NOMO-1 treated with dmso at 0.1 percent for 144 hours (cell line): ENCODE data around the gene ADAMTS6.

Source experiments
- DNase-seq: peaks from one replicate; lab custom pipeline; 2025; ENCODE audit not compliant: unreplicated experiment; lab: John Stamatoyannopoulos, UW

The ADAMTS6 gene

DNA sequence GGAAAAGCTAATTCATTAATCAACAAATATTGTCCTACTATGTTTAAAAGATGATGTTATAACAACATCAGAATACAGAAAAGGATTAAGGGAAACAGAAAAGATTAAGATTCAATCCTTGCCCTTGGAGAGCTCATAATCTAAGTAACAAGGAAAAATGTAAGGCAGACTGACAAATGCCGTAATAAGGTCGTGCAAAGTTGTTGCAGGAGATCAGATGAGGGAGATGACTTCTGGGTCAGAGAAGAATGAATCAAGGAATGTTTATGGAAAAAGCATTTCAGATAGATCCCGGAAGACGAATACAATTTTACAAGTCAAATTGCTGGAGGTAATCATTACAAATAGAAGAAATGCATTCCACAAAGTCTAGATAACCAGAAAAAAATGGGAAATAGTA lies 6.4 kb downstream of the ADAMTS6 start:
- no peak for DNase-seq

- no peak for DNase-seq
Observed at GRCh38 chr5:65474130-65474711, 7.5 kb downstream of the ADAMTS6 start.

GRCh38 chr5:65468633-65469032 lies 13.1 kb downstream of the ADAMTS6 start:
- no peak for DNase-seq

- DNase-seq, result no peak
Observed at GRCh38 chr5:65462139-65462705, 19.5 kb downstream of the ADAMTS6 start.

- DNase-seq, result no peak
Observed at GRCh38 chr5:65461490-65461889, 20.2 kb downstream of the ADAMTS6 start.

DNA sequence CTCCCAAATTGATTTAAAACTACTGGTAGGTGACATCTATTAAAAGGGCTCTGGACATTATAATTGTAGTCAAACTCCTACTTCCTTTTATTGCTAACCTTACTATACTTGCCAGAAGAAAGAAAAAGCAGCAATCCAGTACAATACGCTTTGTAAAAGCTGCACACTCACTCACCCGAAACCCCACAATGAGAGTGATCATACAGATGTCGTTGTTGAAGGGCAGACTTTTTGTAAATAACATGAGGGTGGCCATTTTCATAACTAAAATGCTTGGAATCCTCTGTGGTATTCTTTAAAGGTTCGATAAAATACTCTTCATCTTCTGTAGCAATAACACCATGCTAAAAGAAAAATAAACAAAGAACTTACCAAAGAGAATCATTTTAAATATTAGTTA lies 21.7 kb downstream of the ADAMTS6 start:
- DNase-seq, result no peak

- no peak for DNase-seq
Observed at GRCh38 chr5:65455064-65455463, 26.7 kb downstream of the ADAMTS6 start.

GRCh38 chr5:65451436-65451835 lies 30.3 kb downstream of the ADAMTS6 start:
- no peak for DNase-seq

GRCh38 chr5:65446682-65447081 lies 35.0 kb downstream of the ADAMTS6 start:
- DNase-seq, result no peak

DNA sequence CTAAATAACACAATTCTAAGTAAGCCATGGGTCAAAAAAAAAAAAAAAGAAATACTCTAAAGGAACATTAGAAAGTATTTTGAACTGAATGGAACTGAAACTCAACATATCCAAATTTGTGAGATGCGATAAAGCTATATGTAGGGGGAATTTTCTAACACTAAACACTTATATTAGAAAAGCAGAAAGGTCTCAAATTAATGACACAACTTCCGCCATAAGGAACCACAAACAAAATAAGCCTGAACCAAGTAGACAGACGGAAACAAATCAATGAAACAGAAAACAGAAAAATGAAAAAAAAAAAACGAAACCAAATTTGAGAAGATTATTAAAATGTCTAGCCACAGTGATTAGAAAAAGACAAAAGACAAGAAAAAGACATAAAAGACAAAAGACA lies 39.9 kb downstream of the ADAMTS6 start:
- no peak for DNase-seq

GRCh38 chr5:65440456-65440855 lies 41.3 kb downstream of the ADAMTS6 start:
- DNase-seq, result no peak

DNA sequence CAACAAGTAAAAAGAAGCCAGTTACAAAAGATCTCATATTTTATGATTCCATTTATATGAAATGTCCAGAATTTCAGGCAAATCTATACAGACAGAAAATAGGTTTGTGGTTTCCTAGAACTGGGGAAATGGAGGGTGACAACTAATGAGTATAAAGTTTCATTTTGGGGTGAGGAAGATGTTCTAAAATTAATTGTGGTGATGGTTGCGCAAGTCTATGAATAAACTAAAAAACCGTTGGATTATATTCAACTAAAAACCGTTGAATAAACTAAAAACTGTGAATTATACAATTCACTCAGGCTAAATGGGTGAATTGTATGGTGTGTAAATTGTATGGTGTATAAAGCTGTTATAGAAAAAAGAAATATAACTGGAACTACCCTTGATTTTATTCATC lies 47.6 kb downstream of the ADAMTS6 start:
- DNase-seq, result no peak

DNA sequence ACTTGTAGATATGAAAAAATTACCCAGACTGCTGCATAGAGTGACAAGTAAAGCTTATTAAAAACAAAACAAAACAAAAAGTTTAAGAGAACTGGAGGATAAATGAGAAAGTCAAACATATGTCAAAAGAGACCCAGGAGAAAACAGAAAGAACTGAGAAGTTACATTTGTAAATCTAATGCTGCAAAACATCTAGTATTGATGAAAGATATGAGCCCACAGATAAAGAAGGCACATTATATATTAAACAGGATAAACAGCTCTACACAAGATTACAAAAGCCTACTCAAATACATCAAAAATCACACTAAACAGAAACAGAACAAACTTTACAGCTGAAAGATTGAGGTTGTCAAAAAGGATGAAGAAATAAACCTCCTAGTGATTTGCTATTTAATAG lies 55.1 kb downstream of the ADAMTS6 start:
- no peak for DNase-seq

GRCh38 chr5:65423623-65424022 lies 58.1 kb downstream of the ADAMTS6 start:
- no peak for DNase-seq

DNA sequence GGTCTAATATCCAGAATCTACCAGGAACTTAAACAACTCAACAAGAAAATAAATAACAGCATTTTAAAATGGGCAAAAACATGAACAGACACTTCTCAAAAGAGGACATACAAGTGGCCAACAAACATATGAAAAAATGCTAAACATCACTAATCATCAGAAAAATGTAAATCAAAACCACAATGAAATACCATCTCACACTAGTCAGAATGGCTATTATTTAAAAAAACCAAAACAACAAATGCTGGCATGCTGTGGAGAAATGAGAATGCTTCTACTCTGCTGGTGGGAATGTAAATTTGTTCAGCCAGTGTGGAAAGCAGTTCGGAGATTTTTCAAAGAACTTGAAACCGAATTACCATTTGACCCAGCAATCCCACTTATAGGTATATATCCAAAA lies 63.1 kb downstream of the ADAMTS6 start:
- no peak for DNase-seq

GRCh38 chr5:65413822-65414221 lies 67.9 kb downstream of the ADAMTS6 start:
- DNase-seq, result no peak

- no peak for DNase-seq
Observed at GRCh38 chr5:65412842-65413241, 68.9 kb downstream of the ADAMTS6 start.

GRCh38 chr5:65411356-65411755 lies 70.4 kb downstream of the ADAMTS6 start:
- no peak for DNase-seq

- DNase-seq, result no peak
Observed at GRCh38 chr5:65395526-65396155, 86.1 kb downstream of the ADAMTS6 start.

- DNase-seq, result no peak
Observed at GRCh38 chr5:65394087-65394486, 87.6 kb downstream of the ADAMTS6 start.

DNA sequence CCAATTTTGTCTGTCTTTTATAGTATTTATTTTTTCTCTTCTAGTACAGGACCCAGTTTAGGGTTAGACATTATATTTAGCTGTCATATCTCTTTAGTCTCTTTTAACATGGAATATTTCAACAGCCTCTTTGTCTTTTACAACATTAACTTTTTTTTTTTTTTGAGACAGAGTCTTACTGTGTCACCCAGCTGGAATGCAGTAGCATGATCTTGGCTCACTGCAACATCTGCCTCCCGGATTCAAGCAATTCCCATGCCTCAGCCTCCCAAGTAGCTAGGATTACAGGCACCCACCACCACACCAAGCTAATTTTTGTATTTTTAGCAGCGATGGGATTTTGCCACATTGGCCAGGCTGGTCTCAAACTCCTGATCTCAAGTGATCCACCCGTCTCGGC lies 90.1 kb downstream of the ADAMTS6 start:
- no peak for DNase-seq

- DNase-seq, result no peak
Observed at GRCh38 chr5:65390208-65390607, 91.5 kb downstream of the ADAMTS6 start.

GRCh38 chr5:65383859-65384258 lies 97.9 kb downstream of the ADAMTS6 start:
- no peak for DNase-seq
